Endothelial cell of umbilical vein (primary cell): ENCODE results near the gene MYLK.

Experiments
- CTCF ChIP-seq, 2 donors: IDR thresholded peaks; 1 replicate in 1 of 2; 2 replicates in 1 of 2; pipeline ENCODE4 v1.5.1; 2011; ENCODE audit warnings: low read length in 2 of 2, mild to moderate bottlenecking in 2 of 2, moderate library complexity in 2 of 2, control low read depth in 1 of 2, inconsistent platforms in 1 of 2, low read depth in 1 of 2; ENCODE audit not compliant: insufficient read depth in 1 of 2; ENCODE audit errors: extremely low read depth in 1 of 2
- EZH2 ChIP-seq: IDR thresholded peaks from 2 replicates; pipeline ENCODE4 v1.6.1; 2012; ENCODE audit warnings: borderline replicate concordance, low read depth, mild to moderate bottlenecking, moderate library complexity, low read length, inconsistent platforms; ENCODE audit not compliant: severe bottlenecking
- GATA2 ChIP-seq: IDR thresholded peaks from 2 replicates; pipeline ENCODE4 v1.7.0; 2011; ENCODE audit warnings: low read depth, mild to moderate bottlenecking, moderate library complexity, mixed read lengths, low read length; ENCODE audit not compliant: insufficient read length, insufficient read depth
- MYC ChIP-seq: IDR thresholded peaks from one replicate; pipeline ENCODE4 v1.6.1; 2011; ENCODE audit warnings: mild to moderate bottlenecking, low read depth, low read length
- POLR2AphosphoS5 ChIP-seq: IDR thresholded peaks from 2 replicates; pipeline ENCODE4 v1.6.1; 2012; ENCODE audit warnings: low read depth, mild to moderate bottlenecking, control low read depth, low read length, moderate library complexity; ENCODE audit not compliant: insufficient read depth

DNA sequence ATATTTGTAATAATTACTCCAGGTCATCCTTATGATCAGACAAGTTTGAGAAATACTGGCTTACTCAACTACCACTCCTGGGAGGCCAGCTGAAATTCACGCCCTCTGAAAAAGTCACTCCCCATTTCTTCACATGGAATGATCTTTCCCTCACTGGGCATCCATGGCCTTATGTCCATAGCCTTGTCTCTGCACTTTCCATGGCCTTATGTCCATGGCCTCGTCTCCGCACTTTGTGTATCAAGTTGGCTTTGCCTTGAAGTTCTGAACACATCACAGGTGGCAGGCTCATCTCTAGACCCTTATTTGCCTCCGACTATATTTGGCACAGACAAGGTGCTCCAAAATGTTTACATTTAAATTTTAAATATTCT, 241.2 kb downstream of the MYLK start:
- TF ChIP-seq GATA2 (no peak), MYC (no peak), POLR2AphosphoS5 (no peak), EZH2 (no peak), CTCF (IDR thresholded peaks at IDR 0.05; ENCODE audit: extremely low read depth in 1 of 2, insufficient read depth in 1 of 2, low read depth in 1 of 2, low read length in 2 of 2) (no peak)
